HCT116 (cell line): ENCODE results near the gene HDAC5. TPM values are rescaled to one million over a fixed set of nuclear protein-coding genes. Genes with fewer than 3 reads are reported as not detected.

Experiments
- ATAC-seq: fragments of 200-7000 bp; cut with Tn5 transposase; 2 replicates; pipeline ENCODE4 v1.9.1; 2020; ENCODE audit warnings: mild to moderate bottlenecking, moderate library complexity
- BruUV-seq: library from RNA; stranded (reverse); fragments of 400-500 nt; replicated peaks from 2 replicates; lab custom pipeline; 2021; lab: Mats Ljungman, UMichigan
- CTCF ChIA-PET: fragments of 300-600 bp; sonication (Branson Sonifier 250); formaldehyde crosslinking; loops from one replicate; lab custom pipeline; 2021; ENCODE audit warnings: antibody characterized with exemption; lab: Charles Lee
- POLR2A ChIA-PET: fragments of 300-600, 350-600 bp; sonication (Branson Sonifier 250); formaldehyde crosslinking; loops from one replicate; lab custom pipeline; 2021; ENCODE audit warnings: antibody characterized with exemption; lab: Charles Lee
- RAD21 ChIA-PET, 2 experiments: fragments of 300-600 bp; sonication (Branson Sonifier 250); formaldehyde crosslinking; loops; one replicate each; lab custom pipeline; 2023; ENCODE audit warnings: low total read pairs in 2 of 2; ENCODE audit not compliant: uncharacterized antibody in 2 of 2, unreplicated experiment in 2 of 2, low non-redundant PET in 1 of 2; lab: Charles Lee
- DNase-seq: peaks from one replicate; pipeline ENCODE4 v3.0.0-alpha.2; 2010; ENCODE audit warnings: low read depth, low spot score
- H2AFZ ChIP-seq: fragments of 200-600 bp; shearing (Covaris generic), sonication (generic); 2 replicates; pipeline ENCODE4 v1.6.1; 2017; ENCODE audit warnings: low read depth, mixed run types, mixed read lengths, antibody characterized with exemption, low read length; ENCODE audit not compliant: poor library complexity, severe bottlenecking
- H3K27ac ChIP-seq: 2 replicates; pipeline ENCODE4 v1.5.1; 2012; ENCODE audit warnings: low read depth, low read length
- H3K27me3 ChIP-seq: fragments of 200-600 bp; sonication (generic); 2 replicates; pipeline ENCODE4 v1.6.1; 2016; ENCODE audit warnings: mixed run types, low read length, mixed read lengths; ENCODE audit not compliant: insufficient read depth
- H3K36me3 ChIP-seq, 2 experiments: fragments of 200-500 bp in 1 of 2; fragments of 200-600 bp in 1 of 2; sonication (Bioruptor generic) in 1 of 2; sonication (generic) in 1 of 2; 2 replicates each; pipeline versions ENCODE4 v1.5.1 to v1.6.1; 2014 to 2016; ENCODE audit warnings: low read length in 2 of 2, inconsistent platforms in 1 of 2, mixed read lengths in 1 of 2, mixed run types in 1 of 2; ENCODE audit not compliant: insufficient read depth in 2 of 2, control insufficient read depth in 1 of 2
- H3K4me1 ChIP-seq, 2 experiments: fragments of 200-600 bp in 1 of 2; sonication (generic) in 1 of 2; 2 replicates each; pipeline versions ENCODE4 v1.5.1 to v1.6.1; 2012 to 2017; ENCODE audit warnings: low read length in 2 of 2, inconsistent platforms in 1 of 2, mild to moderate bottlenecking in 1 of 2, mixed read lengths in 1 of 2, mixed run types in 1 of 2, moderate library complexity in 1 of 2; ENCODE audit not compliant: insufficient read depth in 2 of 2, control insufficient read depth in 1 of 2
- H3K4me2 ChIP-seq: fragments of 200-600 bp; sonication (generic); 2 replicates; pipeline ENCODE4 v1.6.1; 2017; ENCODE audit warnings: mixed run types, low read length, mixed read lengths
- H3K4me3 ChIP-seq, 2 experiments: fragments of 200-600 bp in 1 of 2; sonication (generic) in 1 of 2; replicated peaks in 1 of 2; 2 replicates each; pipeline ENCODE4 v1.5.1; 2011 to 2016; ENCODE audit warnings: low read length in 2 of 2, control low read depth in 1 of 2, low read depth in 1 of 2, mild to moderate bottlenecking in 1 of 2, mixed read lengths in 1 of 2, mixed run types in 1 of 2
- H3K79me2 ChIP-seq: fragments of 200-600 bp; sonication (generic); 2 replicates; pipeline ENCODE4 v1.6.1; 2017; ENCODE audit warnings: mild to moderate bottlenecking, mixed run types, low read length, moderate library complexity, mixed read lengths; ENCODE audit not compliant: insufficient read depth
- H3K9ac ChIP-seq: fragments of 200-600 bp; sonication (generic); 2 replicates; pipeline ENCODE4 v1.6.1; 2016; ENCODE audit warnings: low read length, mixed read lengths
- H3K9me2 ChIP-seq: fragments of 200-600 bp; sonication (generic), shearing (Covaris generic); 2 replicates; pipeline ENCODE4 v1.6.1; 2017; ENCODE audit warnings: mixed run types, mild to moderate bottlenecking, moderate library complexity; ENCODE audit not compliant: insufficient read depth
- H3K9me3 ChIP-seq, 2 experiments: fragments of 200-500 bp in 1 of 2; fragments of 200-600 bp in 1 of 2; sonication (Bioruptor generic) in 1 of 2; sonication (generic) in 1 of 2; 2 replicates each; pipeline ENCODE4 v1.6.1; 2014 to 2017; ENCODE audit warnings: low read length in 2 of 2, mixed read lengths in 2 of 2, inconsistent platforms in 1 of 2, low read depth in 1 of 2, mild to moderate bottlenecking in 1 of 2, mixed run types in 1 of 2, moderate library complexity in 1 of 2; ENCODE audit not compliant: control insufficient read depth in 1 of 2, insufficient read depth in 1 of 2
- H4K20me1 ChIP-seq: fragments of 200-600 bp; sonication (generic), shearing (Covaris generic); 2 replicates; pipeline ENCODE4 v1.6.1; 2017; ENCODE audit warnings: mixed run types, mild to moderate bottlenecking, moderate library complexity; ENCODE audit not compliant: insufficient read depth
- CTCF ChIP-seq, 3 experiments: fragments of 200-600 bp in 1 of 3; sonication (generic) in 1 of 3; IDR thresholded peaks in 2 of 3; conservative IDR thresholded peaks in 1 of 3; 2 replicates each; pipeline ENCODE4 v1.5.1; 2012 to 2017; ENCODE audit warnings: low read depth in 2 of 3, low read length in 2 of 3, antibody characterized with exemption in 1 of 3, borderline replicate concordance in 1 of 3, control low read depth in 1 of 3, mild to moderate bottlenecking in 1 of 3, mixed read lengths in 1 of 3, mixed run types in 1 of 3, moderate library complexity in 1 of 3; ENCODE audit not compliant: insufficient read depth in 1 of 3
- EGR1 ChIP-seq: IDR thresholded peaks from 2 replicates; pipeline ENCODE4 v1.6.1; 2012; ENCODE audit warnings: low read depth
- ELF1 ChIP-seq: IDR thresholded peaks from 2 replicates; pipeline ENCODE4 v1.6.1; 2012; ENCODE audit warnings: low read depth, borderline replicate concordance
- JUND ChIP-seq: IDR thresholded peaks from 2 replicates; pipeline ENCODE4 v1.6.1; 2012
- POLR2A ChIP-seq: IDR thresholded peaks from 2 replicates; pipeline ENCODE4 v1.7.0; 2011; ENCODE audit warnings: borderline replicate concordance; ENCODE audit not compliant: insufficient read depth, insufficient read length; ENCODE audit errors: extremely low read depth
- RAD21 ChIP-seq: IDR thresholded peaks from 2 replicates; pipeline ENCODE4 v1.6.1; 2012; ENCODE audit warnings: low read depth, mild to moderate bottlenecking
- SRF ChIP-seq: IDR thresholded peaks from 2 replicates; pipeline ENCODE4 v1.6.1; 2012; ENCODE audit warnings: low read depth
- TCF7L2 ChIP-seq: IDR thresholded peaks from 2 replicates; pipeline ENCODE4 v1.7.0; 2011; ENCODE audit warnings: borderline replicate concordance, inconsistent platforms; ENCODE audit not compliant: insufficient read depth, insufficient read length; ENCODE audit errors: extremely low read depth
- YY1 ChIP-seq: IDR thresholded peaks from 2 replicates; pipeline ENCODE4 v1.6.1; 2011; ENCODE audit warnings: low read length, low read depth, moderate library complexity, mild to moderate bottlenecking; ENCODE audit not compliant: insufficient replicate concordance; ENCODE audit errors: extremely low read depth
- ZBTB33 ChIP-seq: IDR thresholded peaks from 2 replicates; pipeline ENCODE4 v1.6.1; 2011; ENCODE audit warnings: mild to moderate bottlenecking, low read length, moderate library complexity; ENCODE audit not compliant: insufficient replicate concordance; ENCODE audit errors: extremely low read depth
- ZNF274 ChIP-seq: fragments of 200-500 bp; sonication (Bioruptor generic); IDR thresholded peaks from 2 replicates; pipeline ENCODE4 v1.6.1; 2014; ENCODE audit warnings: mild to moderate bottlenecking, low read depth, low read length, inconsistent platforms
- intact Hi-C: fragments of 100-400 bp; cut with micrococcal nuclease; formaldehyde crosslinking; loops from 2 replicates; pipeline ENCODE4 v1.10.0; 2022
- total RNA-seq: library from RNA; stranded (reverse); gene quantifications from one replicate; pipeline ENCODE4 v1.2.1, GENCODE V29; 2021; ENCODE audit not compliant: unreplicated experiment

Gene HDAC5
- total RNA-seq, 1 experiment from 2014 or later: 32.9 TPM

GRCh38 chr17:44084131-44084538 lies 39.3 kb downstream of the HDAC5 start:
- ChIA-PET CTCF (interaction anchor here (0.7 to 2.4 kb wide), 13 partner anchors 11 to 261 kb away, joined by 3 to 23 read pairs (median 5); partner anchors contain the start of genes G6PC3, GRN and HDAC5), POLR2A (interaction anchor here (0.6 to 1.2 kb wide), 4 partner anchors 24 to 914 kb away, joined by 3 to 5 read pairs (median 4); no protein-coding TSS in a partner anchor), RAD21 (interaction anchor here (0.6 to 1.4 kb wide), 7 partner anchors 27 to 261 kb away, joined by 3 to 11 read pairs (median 5); partner anchors contain the start of gene HDAC5 (in 1 of the 2))
- Histone ChIP-seq H2AFZ (no peak overlapping the region), H3K27ac (no peak overlapping the region; the same call in 1 of the 2 replicates), H3K27me3 (no peaks in the 10 kb centered on the region), H4K20me1 (no peaks in the 10 kb centered on the region), H3K79me2 (no peaks in the 10 kb centered on the region), H3K9me3 (no peaks in the 10 kb centered on the region), H3K4me1 (peaks cover 34 to 62% of the 10 kb centered on the region in 2 experiments), H3K36me3 (peaks cover 0 to 4% of the 10 kb centered on the region in 2 experiments; a peak in 1 of 4 replicates), H3K9ac (no peak overlapping the region), H3K9me2 (no peaks in the 10 kb centered on the region), H3K4me2 (peak overlapping the region; percentile 16; the same call in 1 of the 2 replicates), H3K4me3 (no peak overlapping the region)
- BruUV-seq: no TSS peak
- DNase-seq (no peak), ATAC-seq (peak; percentile 60)
- TF ChIP-seq EGR1 (no peak), RAD21 (peak; percentile 26), CTCF (IDR thresholded peaks at IDR 0.05 in 2 of 3, conservative IDR thresholded peaks at IDR 0.05 in 1 of 3; ENCODE audit: borderline replicate concordance in 1 of 3, insufficient read depth in 1 of 3, low read depth in 2 of 3, low read length in 2 of 3) (peak in 2 of 3 experiments; percentile 58 to 62; a peak in 5 of 6 replicates)
- intact Hi-C loops: loop anchor here (5.0 kb wide), 1 partner anchor 33 kb away; no protein-coding TSS in a partner anchor

- DNase-seq (peak; percentile 57), ATAC-seq (peak; percentile 72)
- H3K4me2 ChIP-seq: peak overlapping the region; percentile 16; the same call in 1 of the 2 replicates
- no peaks in the 10 kb centered on the region for H4K20me1 ChIP-seq
- CTCF ChIA-PET: interaction anchor here (0.7 to 2.4 kb wide), 15 partner anchors 12 to 262 kb away, joined by 3 to 23 read pairs (median 5); partner anchors contain the start of genes G6PC3, GRN and HDAC5
- no peaks in the 10 kb centered on the region for H3K27me3 ChIP-seq
- no peaks in the 10 kb centered on the region for H3K79me2 ChIP-seq
- peaks cover 0 to 7% of the 10 kb centered on the region in 2 experiments; a peak in 1 of 4 replicates for H3K36me3 ChIP-seq
- H3K9me3 ChIP-seq: no peaks in the 10 kb centered on the region
- H3K27ac ChIP-seq: no peak overlapping the region
- BruUV-seq: no TSS peak
- RAD21 ChIA-PET: interaction anchor here (0.6 to 1.4 kb wide), 10 partner anchors 28 to 262 kb away, joined by 3 to 11 read pairs (median 5); partner anchors contain the start of gene HDAC5 (in 2 of the 2)
- H3K9ac ChIP-seq: no peak overlapping the region
- POLR2A ChIA-PET: interaction anchor here (0.7 to 1.2 kb wide), 3 partner anchors 55 to 915 kb away, joined by 3 to 5 read pairs (median 4); no protein-coding TSS in a partner anchor
- H3K4me3 ChIP-seq: no peak overlapping the region
- no peaks in the 10 kb centered on the region for H3K9me2 ChIP-seq
- H2AFZ ChIP-seq: no peak overlapping the region
- H3K4me1 ChIP-seq: peaks cover 34 to 57% of the 10 kb centered on the region in 2 experiments
- intact Hi-C loops: loop anchor here (1.0 to 5.0 kb wide), 2 partner anchors 34 to 85 kb away; no protein-coding TSS in a partner anchor
- no peak for TF ChIP-seq EGR1
- TF ChIP-seq ELF1: no peak
- no peak for TF ChIP-seq ZNF274
- TF ChIP-seq ZBTB33: no peak
- TF ChIP-seq YY1: peak; percentile 22
- no peak for TF ChIP-seq POLR2A
- no peak for TF ChIP-seq JUND
- TF ChIP-seq SRF: no peak
- peak; percentile 92 for TF ChIP-seq RAD21
- TF ChIP-seq TCF7L2: no peak
These were observed 40.1 kb downstream of the HDAC5 start for GRCh38 chr17:44083250-44083849.
